Measurements from ENCODE around the gene NRG3. TPM values are rescaled to one million over a fixed set of nuclear protein-coding genes. Genes with fewer than 3 reads are reported as not detected.

NRG3 gene
- total and polyA plus RNA-seq, 2 of the 8 experiments (the other 6 are each of a cell fraction or from before 2014, with no cell fraction given): 4.2 to 5.0 TPM

- no peak for FAIRE-seq
- no peak overlapping the region for H2BK20ac ChIP-seq (ENCODE audit: low read length)
- no peak overlapping the region for H3K4me3 ChIP-seq (ENCODE audit: extremely low read depth in 1 of 4, insufficient read depth in 2 of 4, low read depth in 3 of 4, low read length in 4 of 4)
- ChIA-PET POLR2A (ENCODE audit: partially characterized antibody) (no interaction called here), CTCF (ENCODE audit: partially characterized antibody) (interaction anchor here (0.7 to 1.5 kb wide), 4 partner anchors 9 to 56 kb away, joined by 3 to 7 read pairs (median 4); no protein-coding TSS in a partner anchor)
- no peaks in the 10 kb centered on the region for H3K27me3 ChIP-seq (replicated peaks in 1 of 4; ENCODE audit: control insufficient read depth in 3 of 4, extremely low read depth in 1 of 4, insufficient read depth in 3 of 4, low read length in 3 of 4)
- no peaks in the 10 kb centered on the region for H3K4me1 ChIP-seq (replicated peaks in 1 of 4; ENCODE audit: control insufficient read depth in 3 of 4, insufficient read depth in 4 of 4, low read length in 3 of 4)
- WGBS, 2 experiments (ENCODE audit: extremely low coverage in 1 of 2, insufficient coverage in 1 of 2, insufficient read length in 1 of 2, insufficient replicate concordance in 2 of 2, low coverage in 1 of 2, low lambda C conversion rate in 2 of 2, missing lambda C conversion rate in 1 of 2): 90% methylated on average over 1 of the region's 1 CpG; no CpG with 5 or more reads in 1 of the 2 experiments
- H3K18ac ChIP-seq (ENCODE audit: extremely low read depth, low read length): no peak overlapping the region
- H4K91ac ChIP-seq (replicated peaks; ENCODE audit: insufficient read length, low read length): no peak overlapping the region
- H2BK5ac ChIP-seq (ENCODE audit: low read depth, low read length): no peak overlapping the region
- no peak overlapping the region for H3K14ac ChIP-seq (ENCODE audit: insufficient read length)
- no peak overlapping the region for H3K56ac ChIP-seq (replicated peaks; ENCODE audit: insufficient read length, low read depth, low read length)
- no peaks in the 10 kb centered on the region for H3K36me3 ChIP-seq (ENCODE audit: control insufficient read depth in 2 of 4, insufficient read depth in 4 of 4, low read length in 3 of 4)
- H2BK12ac ChIP-seq (ENCODE audit: low read depth, low read length): no peak overlapping the region
- H4K20me1 ChIP-seq (replicated peaks in 1 of 2; ENCODE audit: control insufficient read depth in 1 of 2, insufficient read depth in 2 of 2, low read length in 2 of 2): no peaks in the 10 kb centered on the region
- no peaks in the 10 kb centered on the region for H3K79me1 ChIP-seq (ENCODE audit: low read depth, low read length)
- H3K23me2 ChIP-seq (ENCODE audit: low read depth, low read length): no peaks in the 10 kb centered on the region
- H3K4ac ChIP-seq (replicated peaks; ENCODE audit: insufficient read length, low read depth, low read length): no peak overlapping the region
- DNase-seq (ENCODE audit: low read depth in 1 of 2, low spot score in 2 of 2): no peak
- H2AK5ac ChIP-seq (ENCODE audit: low read depth, low read length): no peak overlapping the region
- no peak overlapping the region for H3K27ac ChIP-seq (ENCODE audit: low read depth, low read length)
- H3K9ac ChIP-seq (replicated peaks in 1 of 4; ENCODE audit: extremely low read depth in 1 of 4, low read depth in 3 of 4, low read length in 3 of 4): no peak overlapping the region
- no peak overlapping the region for H2BK120ac ChIP-seq (replicated peaks; ENCODE audit: low read depth, low read length)
- H3K4me2 ChIP-seq (ENCODE audit: insufficient read depth in 1 of 2, low read depth in 2 of 2, low read length in 2 of 2): no peak overlapping the region
- no peak overlapping the region for H3K23ac ChIP-seq (ENCODE audit: insufficient read length)
- no peak overlapping the region for H4K8ac ChIP-seq (ENCODE audit: extremely low read depth, insufficient read depth, low read length)
- H2AFZ ChIP-seq (ENCODE audit: low read length): no peak overlapping the region
- no peak overlapping the region for H4K5ac ChIP-seq (ENCODE audit: insufficient read length, low read depth, low read length)
- no peaks in the 10 kb centered on the region for H3K79me2 ChIP-seq (ENCODE audit: control insufficient read depth in 1 of 2, insufficient read depth in 2 of 2, low read length in 2 of 2)
- H2BK15ac ChIP-seq (ENCODE audit: low read length): no peak overlapping the region
- H3K9me3 ChIP-seq (ENCODE audit: insufficient read depth in 2 of 2, low read depth in 1 of 2, low read length in 1 of 2): no peaks in the 10 kb centered on the region
Measured at GRCh38 chr10:82335831-82336230, 460.8 kb downstream of the NRG3 start.
